Mesenteric fat pad (tissue), 1 donor: ENCODE data around the gene ADD3. TPM values are rescaled to one million over a fixed set of nuclear protein-coding genes. Genes with fewer than 3 reads are reported as not detected.
"Not testable (repeated sequence)": the region's sequence is repeated elsewhere in the genome, so short reads cannot be mapped to it uniquely, and the experiment has no call there.

Source experiments
- DNase-seq: peaks from one replicate; pipeline ENCODE4 v3.0.0-alpha.2; 2020; ENCODE audit warnings: low spot score
- total RNA-seq: library from RNA; stranded (reverse); fragmentation: NEBNext Ultra II Directional; extraction: Animal tissue kit (Norgen Biotek cat#: 25700); gene quantifications from one replicate; pipeline ENCODE4 v1.2.1, GENCODE V29; 2021
- donor health status: DM: yes; HTN: yes; CAD: no.

Gene ADD3
- total RNA-seq, 1 donor from 2014 or later, result 89.6 TPM

GRCh38 chr10:109975244-109976190 lies 32.3 kb upstream of the ADD3 start:
- DNase-seq, result no peak

DNA sequence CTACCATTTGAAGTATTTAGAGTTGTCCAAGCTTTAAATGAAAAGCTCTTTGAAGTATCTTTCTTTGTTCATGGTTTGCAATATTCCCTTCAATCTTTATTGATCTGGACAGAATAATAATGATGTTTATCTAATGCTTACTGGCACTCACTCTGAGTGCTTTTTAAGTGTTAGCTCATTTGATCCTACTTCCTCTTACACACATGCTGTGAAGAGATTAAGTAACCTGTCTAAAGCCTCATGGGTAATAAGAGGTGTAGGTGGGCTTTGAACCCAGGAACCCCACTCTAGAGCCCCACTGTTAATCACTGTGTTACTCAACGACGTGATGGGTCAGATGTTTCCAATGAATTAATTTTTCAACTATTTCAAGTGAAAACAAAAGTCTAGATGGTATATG lies 31.1 kb upstream of the ADD3 start:
- DNase-seq, result no peak

DNA sequence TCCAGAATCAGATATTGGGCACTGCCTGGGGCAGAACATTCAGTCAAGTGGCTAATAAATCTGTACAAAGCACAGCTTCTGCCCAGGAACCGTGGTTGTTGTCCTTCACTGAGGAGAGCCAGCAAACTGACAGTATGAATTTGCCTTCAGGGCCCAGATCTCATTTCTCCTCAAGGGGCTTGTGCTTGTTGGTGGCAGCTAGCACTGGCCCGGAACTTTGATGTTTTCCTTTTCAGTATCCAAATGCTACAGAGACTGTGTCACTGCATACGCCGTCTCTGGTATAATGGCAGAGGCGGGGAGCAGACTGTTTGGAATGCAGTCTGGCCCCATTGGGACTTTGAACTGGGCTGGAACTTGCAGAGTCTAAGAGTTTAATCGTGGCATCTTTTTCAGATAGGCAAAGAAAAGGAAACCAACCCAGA lies 30.4 kb upstream of the ADD3 start:
- DNase-seq, result no peak

DNA sequence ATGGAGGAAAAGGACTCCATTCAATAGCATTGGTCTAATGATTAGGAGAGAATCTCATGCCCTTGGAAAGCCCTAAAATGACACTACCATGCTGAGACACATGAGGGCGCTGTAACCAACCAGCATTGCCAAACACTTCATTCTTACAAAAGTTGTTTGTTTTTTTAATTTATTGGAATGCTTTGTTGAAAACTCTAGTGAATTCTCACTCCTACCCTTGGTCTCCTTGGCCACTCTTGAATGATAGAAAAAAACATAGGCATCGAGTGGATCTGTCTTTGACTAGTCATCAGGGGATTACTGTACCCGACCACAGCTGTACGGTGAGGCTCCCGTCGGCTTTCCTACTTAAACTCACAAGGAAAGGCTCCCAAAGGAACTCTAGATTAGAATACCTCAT lies 29.3 kb upstream of the ADD3 start:
- no peak for DNase-seq

DNA sequence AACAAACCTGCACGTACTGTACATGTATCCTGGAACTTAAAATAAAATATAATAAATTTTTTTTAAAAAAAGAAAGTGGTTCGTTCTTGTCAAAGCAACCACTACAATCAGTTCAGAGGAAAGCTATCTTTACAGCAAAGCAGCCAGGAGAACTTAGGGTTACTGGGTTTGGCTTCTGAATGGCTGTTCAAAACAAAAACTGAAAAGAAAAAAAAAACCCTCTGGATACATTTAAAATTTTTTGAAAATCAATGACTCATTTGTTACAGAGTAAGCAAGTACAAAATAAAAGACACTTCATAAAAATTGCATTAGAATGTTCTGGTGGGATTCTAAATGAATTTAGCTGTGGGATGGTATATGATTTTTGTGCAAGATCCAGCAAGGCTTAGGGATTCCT lies 28.6 kb upstream of the ADD3 start:
- no peak for DNase-seq

- DNase-seq, result no peak
These were observed 26.1 kb upstream of the ADD3 start for GRCh38 chr10:109981650-109982049.

- no peak for DNase-seq
These were observed 25.7 kb upstream of the ADD3 start for GRCh38 chr10:109982123-109982522.

DNA sequence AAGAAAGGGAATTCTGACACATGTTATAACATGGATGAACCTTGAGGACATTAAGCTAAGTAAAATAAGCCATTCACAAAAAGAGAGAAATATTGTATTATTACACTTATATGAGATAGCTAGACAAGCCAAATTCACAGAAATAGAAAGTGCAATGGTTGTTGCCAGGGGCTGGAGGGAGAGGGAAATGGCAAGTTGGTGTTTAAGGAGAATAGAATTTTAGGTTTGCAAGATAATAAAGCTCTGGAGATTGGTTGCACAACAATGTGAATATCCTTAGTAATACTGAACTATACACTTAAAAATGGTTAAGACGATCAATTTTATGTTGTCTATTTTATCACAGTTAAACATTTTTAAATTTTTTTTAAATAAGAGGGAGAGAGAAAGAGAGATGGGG lies 25.0 kb upstream of the ADD3 start:
- no peak for DNase-seq

DNA sequence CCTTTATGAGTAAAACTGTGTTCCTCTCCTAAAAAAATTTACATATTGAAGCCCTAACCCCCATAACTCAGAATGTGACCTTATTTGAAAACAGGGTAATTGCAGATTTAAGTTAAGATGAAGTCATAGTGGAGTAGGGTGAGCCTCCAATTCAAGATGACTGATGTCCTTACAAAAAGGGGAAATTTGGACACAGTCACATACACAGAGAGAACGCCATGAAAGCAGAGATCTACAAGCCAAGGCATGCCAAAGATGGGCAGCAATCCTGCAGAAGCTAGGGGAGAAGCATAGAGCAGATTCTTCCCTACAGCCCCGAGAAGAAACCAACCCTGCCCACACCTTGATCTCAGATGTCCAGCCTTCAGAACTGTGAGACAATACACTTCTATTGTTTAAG lies 23.8 kb upstream of the ADD3 start:
- DNase-seq, result no peak

GRCh38 chr10:109985768-109986167 lies 22.0 kb upstream of the ADD3 start:
- not testable (repeated sequence) for DNase-seq

DNA sequence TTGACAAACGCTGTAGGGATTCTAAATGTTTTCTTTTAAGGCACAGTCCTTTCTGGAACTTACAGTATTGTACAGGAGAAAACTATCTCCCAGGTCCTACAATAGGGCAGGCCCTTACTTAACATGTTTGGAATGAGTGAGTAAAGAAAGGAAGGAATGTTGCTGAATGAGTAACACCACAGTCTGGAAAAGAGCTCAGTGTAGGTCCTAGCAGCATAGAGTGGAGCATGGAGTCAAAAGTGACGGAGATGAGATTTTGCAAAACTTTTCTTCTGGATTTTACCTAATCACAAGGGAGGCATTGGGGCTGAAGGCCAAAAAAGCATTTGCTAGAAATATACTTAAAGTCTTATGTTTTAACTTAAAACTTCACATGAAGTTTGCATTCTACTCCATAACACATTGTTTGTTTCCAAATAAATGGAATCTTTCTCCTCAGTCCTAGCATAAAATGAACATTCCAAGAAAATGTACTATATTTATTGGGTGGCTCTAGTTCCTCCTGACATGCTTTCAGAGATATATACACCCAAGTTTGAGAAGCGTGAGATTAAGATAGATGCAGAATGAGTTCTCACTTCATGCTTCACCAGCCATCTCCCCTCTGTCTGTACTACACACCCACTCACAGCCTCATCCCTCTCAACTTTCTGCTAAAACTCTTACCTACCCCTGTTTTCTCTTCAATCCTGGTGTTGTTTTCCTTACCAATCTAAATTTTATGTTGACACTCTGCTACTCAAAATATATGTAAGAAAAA lies 20.2 kb upstream of the ADD3 start:
- DNase-seq, result no peak

DNA sequence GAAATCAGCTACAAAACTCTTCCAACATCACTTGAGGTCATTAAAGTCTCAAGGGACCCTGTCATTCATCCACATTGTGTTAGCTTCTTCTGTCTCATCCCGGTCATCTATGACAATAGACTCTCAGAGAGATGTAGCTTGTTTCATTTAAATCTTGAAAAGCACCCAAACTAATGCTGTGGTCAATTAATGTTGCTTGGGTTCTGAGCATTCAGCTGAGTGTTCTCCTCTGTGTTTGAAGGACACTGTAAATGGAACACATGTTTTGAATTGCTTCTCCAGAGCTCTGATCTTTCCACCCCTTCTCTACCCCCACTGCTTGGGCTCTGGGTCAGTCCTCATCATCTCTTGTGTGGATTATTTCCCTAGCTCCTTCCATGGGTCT lies 19.6 kb upstream of the ADD3 start:
- DNase-seq, result no peak

DNA sequence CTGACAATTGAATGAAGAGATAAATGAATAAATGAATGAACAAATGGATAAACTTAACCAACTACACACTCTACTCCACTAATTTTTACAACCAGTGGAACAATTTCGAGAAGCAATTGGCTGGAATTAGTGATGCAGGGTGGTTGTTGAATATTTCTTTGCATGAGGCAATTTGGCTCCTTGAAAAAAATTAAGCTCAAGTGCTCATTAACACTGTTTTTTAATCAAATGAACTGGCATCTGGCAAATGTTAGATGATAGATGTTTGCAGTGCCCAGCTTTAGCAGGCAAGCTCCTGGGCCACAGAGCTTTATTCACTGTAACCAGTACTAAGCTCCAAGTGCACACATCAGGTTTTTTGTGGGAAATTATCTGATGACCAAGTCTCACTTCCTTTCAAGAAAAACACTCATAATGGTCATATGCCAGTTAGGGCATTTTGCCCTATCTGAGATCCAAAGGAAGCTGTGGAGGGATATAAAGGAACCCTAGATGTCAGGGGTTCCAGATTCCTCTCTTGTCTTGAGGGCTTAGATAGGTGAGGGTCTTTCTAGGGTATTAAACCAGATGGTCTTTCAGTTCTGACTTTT lies 16.4 kb upstream of the ADD3 start:
- no peak for DNase-seq

DNA sequence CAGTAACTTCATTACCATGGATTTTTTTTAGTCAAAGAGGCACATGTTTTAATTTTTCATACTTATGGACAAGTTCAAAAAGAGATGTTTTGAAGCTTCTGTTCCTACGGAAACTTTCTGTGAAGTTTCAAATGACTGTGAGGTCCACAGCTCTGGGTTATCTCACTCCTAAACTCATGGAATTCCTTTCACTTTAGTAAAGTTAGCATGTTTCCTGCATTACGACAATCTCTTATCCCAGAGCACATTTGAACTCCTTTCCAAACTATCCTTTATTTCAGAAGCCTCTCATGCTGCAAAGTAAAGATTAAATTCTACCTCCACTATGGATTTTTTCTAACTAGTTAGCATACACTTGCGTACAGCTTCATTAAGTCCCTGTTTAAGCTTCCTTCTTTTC lies 15.3 kb upstream of the ADD3 start:
- no peak for DNase-seq

GRCh38 chr10:109993551-109994330 lies 14.0 kb upstream of the ADD3 start:
- no peak for DNase-seq

DNA sequence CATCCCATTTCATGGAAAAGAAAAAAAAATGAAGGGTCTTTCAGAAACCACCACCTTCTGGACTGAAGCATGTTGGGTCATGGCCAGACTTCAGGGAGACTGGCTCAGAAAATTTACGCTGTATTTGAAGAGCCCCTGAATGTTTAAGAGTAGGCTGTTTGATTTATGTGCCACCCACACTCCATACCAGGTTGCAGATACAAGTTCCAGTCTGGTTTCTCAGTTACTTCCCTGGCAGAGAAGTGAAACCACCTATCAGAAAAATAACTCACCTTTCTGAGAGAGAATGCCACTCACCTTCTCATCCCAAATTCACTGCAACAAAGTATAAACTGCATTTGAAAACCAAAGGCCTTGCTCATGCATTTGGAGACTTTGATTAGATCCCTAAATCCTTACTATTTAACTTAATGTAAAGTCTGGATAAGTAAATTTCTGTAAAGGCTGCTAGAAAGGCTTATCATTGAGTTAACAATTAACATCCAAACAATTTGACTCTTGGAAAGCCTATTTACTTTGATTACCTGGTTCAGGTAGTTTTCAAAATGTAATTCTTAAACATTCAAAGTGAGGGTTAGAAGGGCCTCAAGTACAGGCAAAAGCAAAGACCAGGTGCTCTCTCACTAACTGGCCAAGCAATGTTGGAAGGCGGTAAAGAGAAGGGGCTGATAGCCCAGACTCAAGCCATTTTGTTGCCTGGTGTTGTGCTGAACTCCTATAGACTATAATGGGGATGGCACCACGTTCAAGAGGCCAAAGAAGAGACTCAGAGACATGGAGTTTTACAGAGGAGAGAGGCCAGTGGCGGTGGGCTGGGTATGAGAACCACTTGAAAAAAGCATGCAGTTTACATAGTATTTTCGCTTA lies 12.8 kb upstream of the ADD3 start:
- no peak for DNase-seq

DNA sequence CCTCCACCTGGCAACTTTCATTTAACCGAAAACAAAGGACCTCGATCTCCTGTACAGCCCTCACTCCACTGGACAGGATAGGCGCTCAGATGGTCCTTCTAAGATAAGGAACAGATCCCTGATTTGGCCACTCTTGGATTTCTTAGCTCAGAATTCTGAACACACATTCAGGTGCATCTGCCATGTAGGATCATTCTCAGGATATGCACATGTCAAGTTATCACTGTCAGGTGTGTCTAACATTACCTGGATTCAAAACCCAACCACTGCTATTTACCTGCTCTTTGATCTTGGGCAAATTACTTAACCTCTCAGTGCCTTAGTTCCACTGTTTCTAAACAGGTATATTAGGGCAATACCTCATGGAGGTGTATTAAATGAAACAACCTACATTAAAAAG lies 12.2 kb upstream of the ADD3 start:
- DNase-seq, result no peak

GRCh38 chr10:109996225-109996624 lies 11.6 kb upstream of the ADD3 start:
- no peak for DNase-seq

DNA sequence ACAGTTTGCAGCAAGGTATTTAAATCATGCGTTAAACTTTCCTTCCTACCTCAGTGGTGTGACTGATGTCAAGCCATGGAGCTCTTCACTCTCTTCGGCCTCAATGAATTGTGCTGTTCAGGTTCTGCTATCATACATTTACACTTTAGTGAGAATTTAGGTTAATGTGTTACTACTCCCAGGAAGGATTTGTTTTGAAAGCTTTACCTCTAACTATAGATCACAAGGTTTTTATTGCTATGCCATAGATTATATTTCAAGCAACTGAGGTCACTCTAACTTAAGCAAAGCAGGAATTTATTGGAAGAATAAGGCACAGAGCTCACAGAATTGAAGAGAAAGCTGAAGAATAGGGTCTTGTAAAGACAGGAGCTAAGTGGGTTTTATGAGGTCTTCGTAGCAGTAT lies 11.0 kb upstream of the ADD3 start:
- no peak for DNase-seq

DNA sequence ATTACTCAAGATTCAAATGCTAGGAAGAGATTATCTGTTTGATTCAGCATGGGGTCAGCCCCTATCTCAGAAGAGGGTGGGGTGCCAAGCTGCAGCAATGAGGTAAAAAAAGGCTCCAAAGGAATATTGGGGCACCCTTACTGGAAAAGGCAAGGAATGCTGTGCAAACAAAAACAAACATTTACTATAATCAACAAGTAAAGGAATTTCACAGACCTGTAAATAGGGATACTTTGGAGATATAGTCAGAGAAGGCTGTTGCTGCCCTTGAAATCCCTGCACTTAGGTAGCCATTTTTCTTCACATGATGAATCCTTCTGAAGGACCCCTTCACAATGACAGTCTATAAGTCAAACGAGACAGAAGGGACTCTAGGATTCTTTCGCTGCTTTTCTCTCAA lies 10.6 kb upstream of the ADD3 start:
- no peak for DNase-seq
